Tibial artery (tissue), 4 donors: ENCODE measurements around the gene SDK2.
A peak's percentile ranks its signal among the peaks of the same experiment; 100 is the strongest.
"Not testable (repeated sequence)": the region's sequence is repeated elsewhere in the genome, so short reads cannot be mapped to it uniquely, and the experiment has no call there.

Experiments used
- DNase-seq, 2 donors: peaks; one replicate each; pipeline ENCODE4 v3.0.0-alpha.2; 2019
- H3K27ac ChIP-seq, 2 donors: fragments of 200-600 bp; sonication (generic) in 1 of 2; 1 replicate in 1 of 2; 2 replicates in 1 of 2; pipeline ENCODE4 v1.5.1; 2018 to 2019; ENCODE audit warnings: mild to moderate bottlenecking in 1 of 2
- H3K27me3 ChIP-seq, 2 donors: fragments of 200-600 bp; sonication (generic) in 1 of 2; one replicate each; pipeline versions ENCODE4 v1.5.1 to v1.6.0; 2016 to 2019
- H3K36me3 ChIP-seq, 3 donors: fragments of 200-600 bp; sonication (generic) in 2 of 3; one replicate each; pipeline ENCODE4 v1.5.1; 2016 to 2019; ENCODE audit warnings: mild to moderate bottlenecking in 2 of 3
- H3K4me1 ChIP-seq, 4 donors: fragments of 200-600 bp; sonication (generic) in 2 of 4; 1 replicate in 3 of 4; 2 replicates in 1 of 4; pipeline ENCODE4 v1.5.1; 2016 to 2019
- H3K4me3 ChIP-seq, 2 donors: fragments of 200-600 bp; sonication (generic) in 1 of 2; 1 replicate in 1 of 2; 2 replicates in 1 of 2; pipeline ENCODE4 v1.5.1; 2018 to 2019; ENCODE audit warnings: mild to moderate bottlenecking in 2 of 2
- H3K9me3 ChIP-seq, 3 donors: fragments of 200-600 bp; sonication (generic) in 1 of 3; one replicate each; pipeline ENCODE4 v1.5.1; 2016 to 2019
- intact Hi-C: fragments of 100-400 bp; cut with DNase I; formaldehyde crosslinking; loops from one replicate; pipeline ENCODE4 v1.15.0; 2023; ENCODE audit warnings: low total_unique reads
- TF ChIP-seq, protein P1 (sequence below), 2 experiments: fragments of 200-600 bp in 1 of 2; fragments of 450-650 bp in 1 of 2; IDR thresholded peaks; one replicate each; pipeline ENCODE4 v1.5.1; 2017 to 2019; ENCODE audit warnings: antibody characterized with exemption in 2 of 2, mild to moderate bottlenecking in 1 of 2, moderate library complexity in 1 of 2

The SDK2 gene

DNA sequence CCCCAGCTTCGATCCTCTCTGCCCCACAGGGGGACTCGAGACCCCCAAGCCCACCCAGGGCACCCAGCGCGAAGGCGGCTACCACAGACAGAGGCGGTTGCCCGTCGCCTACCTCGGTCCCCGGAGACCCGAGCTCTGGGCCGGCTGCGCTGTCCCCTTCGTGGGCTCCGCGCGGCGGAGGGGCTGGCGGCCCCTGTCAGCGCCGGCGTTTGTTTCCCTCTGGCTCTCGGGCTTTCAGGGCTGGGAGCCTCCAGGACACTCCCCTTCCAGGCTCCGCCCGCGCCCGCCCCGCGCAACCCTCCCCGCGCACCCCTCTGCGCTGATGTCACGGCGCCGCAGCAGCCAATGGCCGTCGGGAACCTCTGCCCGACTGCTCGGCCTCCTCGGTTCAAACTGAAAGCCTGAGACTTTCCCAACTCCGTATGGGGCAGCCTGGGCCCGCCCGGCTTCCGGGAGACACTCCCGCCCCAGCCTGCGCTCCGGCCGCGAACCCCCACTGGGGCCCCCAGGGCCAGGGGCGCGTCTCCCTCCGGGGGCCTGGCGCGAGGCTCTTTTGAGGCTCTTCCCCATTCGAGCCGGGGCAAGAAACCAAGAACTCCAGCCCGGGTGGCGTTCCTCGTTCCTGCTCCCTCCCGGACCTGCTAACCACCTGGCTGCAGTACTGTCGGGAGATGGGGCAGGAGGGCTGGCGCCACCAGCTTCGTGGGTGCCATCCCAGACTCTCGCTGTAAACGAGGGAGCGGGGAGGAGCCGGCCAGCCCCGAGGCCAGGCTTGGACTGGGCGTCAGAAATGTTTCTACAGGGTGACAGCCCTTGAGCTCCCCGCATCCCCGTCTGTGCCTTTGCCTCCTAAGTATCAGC, 332.2 kb downstream of the SDK2 start, which contains the start of gene CDC42EP4:
Gene CDC42EP4 (minus strand): TSS at position 221 of the 861 bp plus-strand sequence. CDS start 25,501 bp downstream, outside the sequence.
- peak within 1 kb of the TSS; percentile 76 to 94 for H3K4me3 ChIP-seq
- H3K4me1 ChIP-seq, result peaks cover 0 to 43% (median 36%) of the 10 kb centered on the region in 4 donors
- intact Hi-C loops, result loop anchor here (2.0 kb wide), 2 partner anchors 19 to 79 kb away; a partner anchor contains a TSS
- no peaks in the 10 kb centered on the region for H3K36me3 ChIP-seq
- DNase-seq, result peak; percentile 95 to 98
- no peaks in the 10 kb centered on the region for H3K27me3 ChIP-seq
- H3K27ac ChIP-seq, result peak within 1 kb of the TSS; percentile 97 to 98
- TF ChIP-seq, protein P1, sequence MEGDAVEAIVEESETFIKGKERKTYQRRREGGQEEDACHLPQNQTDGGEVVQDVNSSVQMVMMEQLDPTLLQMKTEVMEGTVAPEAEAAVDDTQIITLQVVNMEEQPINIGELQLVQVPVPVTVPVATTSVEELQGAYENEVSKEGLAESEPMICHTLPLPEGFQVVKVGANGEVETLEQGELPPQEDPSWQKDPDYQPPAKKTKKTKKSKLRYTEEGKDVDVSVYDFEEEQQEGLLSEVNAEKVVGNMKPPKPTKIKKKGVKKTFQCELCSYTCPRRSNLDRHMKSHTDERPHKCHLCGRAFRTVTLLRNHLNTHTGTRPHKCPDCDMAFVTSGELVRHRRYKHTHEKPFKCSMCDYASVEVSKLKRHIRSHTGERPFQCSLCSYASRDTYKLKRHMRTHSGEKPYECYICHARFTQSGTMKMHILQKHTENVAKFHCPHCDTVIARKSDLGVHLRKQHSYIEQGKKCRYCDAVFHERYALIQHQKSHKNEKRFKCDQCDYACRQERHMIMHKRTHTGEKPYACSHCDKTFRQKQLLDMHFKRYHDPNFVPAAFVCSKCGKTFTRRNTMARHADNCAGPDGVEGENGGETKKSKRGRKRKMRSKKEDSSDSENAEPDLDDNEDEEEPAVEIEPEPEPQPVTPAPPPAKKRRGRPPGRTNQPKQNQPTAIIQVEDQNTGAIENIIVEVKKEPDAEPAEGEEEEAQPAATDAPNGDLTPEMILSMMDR (IDR thresholded peaks at IDR 0.05), result no peak
- no peaks in the 10 kb centered on the region for H3K9me3 ChIP-seq

DNA sequence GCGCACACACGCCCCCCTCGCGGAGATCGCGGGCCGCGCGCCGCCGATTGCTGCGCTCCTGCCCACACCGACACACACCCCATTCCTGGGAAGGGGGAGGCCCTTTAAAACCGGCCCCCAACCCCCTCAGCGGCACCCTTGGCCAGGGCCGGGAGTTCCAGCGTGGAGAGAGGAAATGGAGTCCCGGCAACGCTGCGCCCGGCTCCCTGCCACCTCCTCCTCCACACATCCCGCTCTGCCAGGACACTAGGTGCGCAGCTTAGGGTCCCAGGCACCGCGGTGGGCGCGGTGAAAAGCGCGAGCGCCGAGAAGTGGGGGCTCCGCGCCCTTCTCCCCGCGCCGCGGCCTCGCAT, 332.8 kb downstream of the SDK2 start:
- Histone ChIP-seq H3K4me3 (peak overlapping the region; percentile 76 to 94), H3K27me3 (no peaks in the 10 kb centered on the region), H3K36me3 (no peaks in the 10 kb centered on the region), H3K4me1 (peaks cover 0 to 46% (median 40%) of the 10 kb centered on the region in 4 donors), H3K27ac (peak overlapping the region; percentile 97 to 98), H3K9me3 (no peaks in the 10 kb centered on the region)
- TF ChIP-seq, protein P1 (IDR thresholded peaks at IDR 0.05), result no peak
- DNase-seq, result no peak
- intact Hi-C loops, result loop anchor here (2.0 kb wide), 2 partner anchors 19 to 79 kb away; a partner anchor contains a TSS

DNA sequence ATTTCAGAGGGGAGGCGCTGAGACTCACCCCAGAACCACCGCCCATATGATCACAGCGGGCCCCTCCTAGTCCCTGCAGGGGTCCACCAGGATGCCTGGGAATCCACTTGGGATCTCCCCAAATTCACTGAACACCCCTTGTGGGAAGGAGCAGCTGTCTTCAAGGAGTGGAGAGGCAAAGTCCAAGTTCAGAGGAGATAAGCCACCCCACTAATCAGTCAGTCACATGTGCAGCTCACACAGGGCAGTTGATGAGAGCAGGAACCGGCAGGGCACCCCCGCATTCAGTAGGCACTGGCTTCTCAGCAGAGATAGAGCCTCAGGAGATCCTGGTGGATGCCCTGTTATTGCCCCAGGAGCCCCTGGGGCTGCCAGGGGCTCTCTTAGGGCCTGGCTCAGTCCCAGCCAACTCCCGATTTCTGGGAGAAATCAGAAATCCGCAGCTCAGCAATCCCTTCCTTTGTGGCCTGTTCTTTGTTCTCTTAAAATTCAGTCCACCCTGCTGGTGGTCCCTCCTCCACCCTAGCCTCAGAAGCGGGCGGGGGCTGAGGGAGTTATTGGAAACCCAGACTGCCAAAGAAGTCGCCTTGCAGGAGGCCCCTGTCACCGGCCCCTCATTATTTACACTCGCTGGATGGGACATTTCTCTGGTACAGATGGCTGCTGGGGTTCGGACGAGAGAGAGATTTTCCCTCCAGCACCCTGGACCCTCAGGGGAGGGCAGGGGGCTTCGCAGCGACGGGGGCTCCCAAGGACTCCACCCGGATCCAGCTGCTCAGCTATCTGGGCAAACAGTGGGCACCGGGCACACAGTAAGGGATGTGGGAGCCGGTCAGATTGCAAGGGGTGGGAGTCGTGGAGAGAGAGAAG, 334.3 kb downstream of the SDK2 start:
- intact Hi-C loops, result loop anchor here (2.0 to 10.0 kb wide), 3 partner anchors 17 to 215 kb away; partner anchors contain the start of gene SLC39A11
- H3K4me3 ChIP-seq, result peak overlapping the region; percentile 76 to 94
- peak overlapping the region; percentile 97 to 98 for H3K27ac ChIP-seq
- TF ChIP-seq, protein P1 (IDR thresholded peaks at IDR 0.05), result no peak
- no peaks in the 10 kb centered on the region for H3K27me3 ChIP-seq
- DNase-seq, result no peak
- H3K4me1 ChIP-seq, result peaks cover 0 to 60% (median 54%) of the 10 kb centered on the region in 4 donors
- H3K36me3 ChIP-seq, result no peaks in the 10 kb centered on the region
- H3K9me3 ChIP-seq, result no peaks in the 10 kb centered on the region

DNA sequence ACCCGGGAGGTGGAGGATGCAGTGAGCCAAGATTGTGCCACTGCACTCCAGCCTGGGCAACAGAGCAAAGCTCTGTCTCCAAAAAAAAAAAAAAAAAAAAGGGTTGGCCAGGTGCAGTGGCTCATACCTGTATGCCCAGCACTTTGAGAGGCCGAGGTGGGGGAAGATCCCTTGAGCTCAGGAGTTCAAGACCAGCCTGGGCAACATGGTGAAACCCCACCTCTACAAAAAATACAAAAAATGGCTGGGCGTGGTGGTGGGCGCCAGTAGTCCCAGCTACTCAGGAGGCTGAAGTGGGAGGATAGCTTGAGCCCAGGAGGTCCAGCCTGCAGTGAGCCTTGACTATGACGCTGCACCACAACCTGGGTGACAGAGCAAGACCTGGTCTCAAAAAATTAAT, 335.3 kb downstream of the SDK2 start:
- H3K27me3 ChIP-seq, H3K9me3 ChIP-seq, DNase-seq, H3K36me3 ChIP-seq: not testable (repeated sequence)
- intact Hi-C loops, result loop anchor here (10.0 kb wide), 1 partner anchor 214 kb away; the partner anchor contains the start of gene SLC39A11
- Histone ChIP-seq H3K4me3 (peak overlapping the region; percentile 76 to 94), H3K27ac (peak overlapping the region; percentile 97 to 98), H3K4me1 (peaks cover 0 to 70% (median 63%) of the 10 kb centered on the region in 4 donors)

DNA sequence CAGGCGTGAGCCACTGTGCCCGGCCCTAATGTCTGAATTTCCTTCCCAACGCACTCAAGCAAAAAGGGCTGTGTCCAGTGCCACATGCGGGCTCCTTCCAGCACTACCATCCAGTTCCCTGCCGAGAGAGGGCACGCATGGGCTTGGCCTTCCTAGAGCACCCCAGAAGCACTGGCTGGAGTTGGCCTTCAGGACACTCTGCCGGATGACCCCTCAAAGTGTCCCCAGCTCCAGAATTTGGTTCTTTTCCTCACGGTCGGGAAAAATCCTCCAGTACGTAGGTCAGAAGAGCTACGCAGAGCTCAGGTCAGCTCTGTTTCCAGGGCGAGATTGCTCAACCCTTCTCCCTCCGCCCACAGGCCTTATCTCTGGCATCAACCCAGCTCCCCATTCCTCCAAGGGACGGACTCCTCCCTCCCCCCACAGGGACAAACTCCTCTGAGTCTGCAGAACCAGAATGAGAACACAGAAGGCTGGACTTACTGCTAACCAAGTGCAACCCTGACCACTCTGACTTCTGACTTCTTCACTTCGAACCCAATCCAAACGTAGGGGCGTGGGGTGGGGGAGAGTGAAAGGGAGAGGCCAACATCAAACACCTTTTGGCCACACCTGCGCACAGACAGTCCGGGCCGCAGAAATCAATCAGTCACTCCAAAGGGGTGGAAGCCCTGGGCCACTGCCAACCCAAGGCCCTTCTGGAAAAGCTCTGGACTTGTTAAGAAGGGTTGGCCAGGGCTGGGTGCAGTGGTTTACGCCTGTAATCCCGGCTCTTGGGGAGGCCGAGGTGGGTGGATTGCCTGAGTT, 336.0 kb downstream of the SDK2 start:
- intact Hi-C loops, result loop anchor here (10.0 kb wide), 1 partner anchor 213 kb away; the partner anchor contains the start of gene SLC39A11

More for the DNA sequence above, 336.0 kb downstream of the SDK2 start:
- Histone ChIP-seq H3K4me1 (peaks cover 0 to 77% (median 69%) of the 10 kb centered on the region in 4 donors), H3K27ac (peak overlapping the region; percentile 97 to 98), H3K27me3 (no peaks in the 10 kb centered on the region), H3K9me3 (no peaks in the 10 kb centered on the region), H3K4me3 (peak overlapping the region; percentile 76 to 94), H3K36me3 (no peaks in the 10 kb centered on the region)
- TF ChIP-seq, protein P1 (IDR thresholded peaks at IDR 0.05), result no peak
- peak; percentile 80 to 95 for DNase-seq
